ENCODE data around the gene GPSM3.

GPSM3 gene

DNA sequence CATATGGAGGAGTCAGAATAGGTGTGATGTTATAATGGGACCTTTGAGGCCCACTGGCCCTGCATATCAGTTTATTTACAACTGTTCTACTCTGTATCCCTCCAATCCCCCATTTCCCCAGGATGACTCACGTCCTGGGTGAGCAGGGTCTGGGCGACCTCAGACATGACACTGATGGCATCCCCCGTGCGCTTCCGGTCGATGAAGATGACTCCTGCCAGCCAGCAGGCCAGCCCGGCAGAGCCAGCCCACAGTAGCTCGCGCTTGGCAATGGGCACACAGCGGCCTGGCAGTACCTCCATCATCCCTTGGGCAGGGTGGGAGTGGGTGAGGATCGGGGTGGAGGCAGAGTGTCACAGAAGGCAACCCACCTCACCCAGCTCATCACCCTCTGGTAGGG lies 22.1 kb downstream of the GPSM3 start:
- DNase-seq = no peak

GRCh38 chr6:32168807-32169591 lies 23.4 kb downstream of the GPSM3 start:
- no peak for DNase-seq

DNA sequence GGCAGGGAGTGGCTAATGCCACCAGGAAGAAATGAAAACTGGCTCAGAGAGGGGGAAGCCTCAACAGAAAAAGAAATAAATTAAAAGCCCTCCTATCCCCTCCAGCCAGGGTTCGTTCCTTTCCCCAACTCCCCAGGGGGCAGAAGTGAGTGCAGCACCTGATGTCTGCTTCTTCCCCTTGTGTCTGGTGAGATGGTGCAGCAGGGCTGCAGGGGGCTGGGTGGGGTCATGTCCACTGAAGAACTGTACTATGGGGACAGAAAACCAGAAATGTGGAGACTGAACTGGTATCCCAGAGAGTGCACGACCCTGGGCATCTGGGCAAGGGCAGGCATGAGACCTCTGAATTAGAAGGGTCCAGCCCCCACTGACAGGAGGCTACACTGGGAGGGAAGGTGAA lies 24.1 kb downstream of the GPSM3 start:
- DNase-seq = no peak

GRCh38 chr6:32167761-32168262 lies 24.6 kb downstream of the GPSM3 start:
- DNase-seq = no peak

GRCh38 chr6:32167154-32167760 lies 25.2 kb downstream of the GPSM3 start:
- no peak for DNase-seq

GRCh38 chr6:32166411-32167061 lies 25.9 kb downstream of the GPSM3 start:
- DNase-seq = no peak

DNA sequence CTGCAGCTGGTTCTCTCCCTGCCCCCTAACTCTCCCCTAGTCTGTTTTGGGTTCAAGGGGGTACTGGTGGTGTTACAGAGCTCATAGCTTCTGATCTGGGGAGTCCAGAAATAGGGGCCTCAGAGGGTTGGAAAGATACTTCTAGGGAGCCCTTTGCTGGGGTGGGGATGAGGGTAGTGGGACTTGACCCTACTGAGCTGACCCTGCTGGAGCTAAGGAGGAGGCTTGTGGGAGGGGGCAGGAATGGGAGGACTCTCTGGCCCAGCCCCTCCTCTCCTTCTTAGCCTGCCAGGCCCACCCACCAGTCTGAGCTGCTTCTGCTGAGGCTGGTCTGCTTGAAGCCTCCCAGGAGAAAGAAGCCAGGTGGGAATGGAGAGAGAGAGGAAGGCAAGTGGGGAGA lies 28.1 kb downstream of the GPSM3 start, which contains the start of gene EGFL8:
EGFL8 (plus strand) TSS at position 301 of the 400 bp plus-strand sequence. CDS start 1,571 bp downstream, outside the sequence.
- DNase-seq = no peak

DNA sequence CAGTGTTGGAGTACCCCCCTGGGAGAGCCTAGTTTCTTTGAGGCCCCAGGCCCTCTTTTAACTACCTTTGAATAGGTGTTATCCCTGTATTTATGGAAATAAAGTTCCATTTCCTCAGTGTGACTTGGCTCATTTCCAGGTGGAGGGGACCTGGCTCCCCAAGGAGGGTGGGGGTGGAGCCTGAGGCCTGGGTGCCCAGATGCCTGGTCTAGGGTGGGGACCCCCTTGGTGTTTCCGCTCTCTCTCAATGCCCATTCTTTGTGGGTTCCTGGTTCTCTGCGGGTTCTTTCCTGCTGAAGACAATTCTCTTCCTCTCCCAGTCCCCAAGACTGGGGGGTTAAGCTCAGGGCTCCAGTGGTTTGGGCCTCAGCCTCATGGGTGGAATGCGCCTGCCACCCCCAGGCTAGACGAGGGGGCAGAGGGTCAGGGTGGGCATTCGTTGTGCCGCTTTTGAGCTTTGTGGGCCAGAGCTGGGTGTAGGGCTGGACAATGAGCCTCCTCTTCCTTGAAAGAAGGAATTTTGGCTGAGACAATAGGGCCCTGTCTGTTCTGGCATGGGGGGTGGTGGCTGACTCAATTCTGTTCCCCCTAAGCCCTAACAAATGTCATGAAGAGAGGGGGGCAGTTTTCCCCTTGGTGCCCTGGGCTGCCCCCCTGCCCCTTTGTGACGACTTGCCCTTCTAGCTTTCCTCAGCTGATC lies 28.7 kb downstream of the GPSM3 start:
- no peak for DNase-seq

DNA sequence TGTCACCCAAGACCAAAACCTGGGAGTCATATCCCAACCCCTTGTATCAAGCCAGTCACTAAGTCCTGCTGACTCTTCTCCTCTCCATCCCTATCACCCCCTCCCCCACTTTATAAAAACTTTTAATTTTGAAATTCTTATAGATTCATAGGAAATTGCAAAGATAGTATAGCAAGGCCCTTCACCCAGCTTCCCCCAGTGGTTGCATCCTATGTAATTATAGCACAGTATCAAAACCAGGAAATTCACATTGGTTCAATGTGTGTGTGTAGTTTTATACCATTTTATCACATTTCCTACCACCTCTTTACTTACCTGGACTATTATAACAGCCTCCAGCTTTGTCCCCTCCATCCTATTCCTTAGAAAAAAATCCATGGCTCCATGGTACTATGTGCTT lies 34.4 kb downstream of the GPSM3 start:
- DNase-seq = no peak

- DNase-seq = no peak
Measured at GRCh38 chr6:32156891-32157290, 35.6 kb downstream of the GPSM3 start.

- DNase-seq = peak; percentile 79
Measured at GRCh38 chr6:32154514-32155161, 37.8 kb downstream of the GPSM3 start.

DNA sequence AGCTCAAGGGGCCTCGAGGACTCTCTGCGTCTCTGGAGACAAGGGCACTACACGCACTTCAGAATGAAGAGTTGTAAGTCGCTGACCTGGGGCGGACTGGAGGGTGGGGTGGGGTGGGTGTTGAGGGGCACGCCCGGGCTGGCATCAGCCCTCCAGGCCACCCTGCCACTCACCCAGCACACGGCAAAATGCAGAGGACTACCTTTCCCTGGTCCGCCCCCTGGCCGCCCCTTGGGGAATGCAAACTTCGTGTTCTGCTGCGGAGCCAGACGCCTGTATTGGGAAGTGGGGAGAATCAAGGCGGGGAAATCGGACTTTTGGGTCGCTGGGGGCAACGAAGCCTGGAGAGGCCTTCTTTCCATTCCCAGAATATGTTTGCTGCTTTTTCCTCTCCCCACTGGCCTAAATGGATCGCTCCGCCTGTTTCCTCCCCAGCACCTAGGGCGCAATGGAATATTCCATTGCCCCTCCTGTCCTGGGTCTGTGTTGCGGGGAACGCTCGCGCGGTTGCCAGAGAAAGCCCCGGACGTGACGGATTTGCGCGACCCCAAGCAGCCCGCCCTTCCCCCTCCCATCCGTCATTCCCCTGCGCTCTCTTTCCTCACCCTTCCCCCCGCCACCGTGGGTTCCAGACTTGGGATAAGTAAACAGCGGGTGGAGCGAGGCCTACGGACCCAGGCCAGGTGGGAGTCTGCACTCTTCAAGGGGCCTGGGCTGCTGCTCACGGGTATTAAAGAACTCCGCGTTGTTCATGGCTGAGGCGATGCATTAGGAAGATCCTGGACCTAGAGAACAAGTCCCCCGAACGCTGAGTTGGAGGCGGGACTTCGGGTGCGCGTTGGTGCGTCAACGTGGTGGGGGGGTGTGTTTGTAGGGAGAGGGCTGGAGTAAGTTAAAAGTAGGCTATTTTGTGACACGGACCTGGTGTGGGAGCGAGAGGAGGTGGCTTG lies 38.6 kb downstream of the GPSM3 start, which contains the start of gene PPT2:
PPT2 (plus strand) TSS at position 578 of the 950 bp plus-strand sequence. CDS start 454 bp downstream, outside the sequence.
- peak; percentile 78 for DNase-seq

DNA sequence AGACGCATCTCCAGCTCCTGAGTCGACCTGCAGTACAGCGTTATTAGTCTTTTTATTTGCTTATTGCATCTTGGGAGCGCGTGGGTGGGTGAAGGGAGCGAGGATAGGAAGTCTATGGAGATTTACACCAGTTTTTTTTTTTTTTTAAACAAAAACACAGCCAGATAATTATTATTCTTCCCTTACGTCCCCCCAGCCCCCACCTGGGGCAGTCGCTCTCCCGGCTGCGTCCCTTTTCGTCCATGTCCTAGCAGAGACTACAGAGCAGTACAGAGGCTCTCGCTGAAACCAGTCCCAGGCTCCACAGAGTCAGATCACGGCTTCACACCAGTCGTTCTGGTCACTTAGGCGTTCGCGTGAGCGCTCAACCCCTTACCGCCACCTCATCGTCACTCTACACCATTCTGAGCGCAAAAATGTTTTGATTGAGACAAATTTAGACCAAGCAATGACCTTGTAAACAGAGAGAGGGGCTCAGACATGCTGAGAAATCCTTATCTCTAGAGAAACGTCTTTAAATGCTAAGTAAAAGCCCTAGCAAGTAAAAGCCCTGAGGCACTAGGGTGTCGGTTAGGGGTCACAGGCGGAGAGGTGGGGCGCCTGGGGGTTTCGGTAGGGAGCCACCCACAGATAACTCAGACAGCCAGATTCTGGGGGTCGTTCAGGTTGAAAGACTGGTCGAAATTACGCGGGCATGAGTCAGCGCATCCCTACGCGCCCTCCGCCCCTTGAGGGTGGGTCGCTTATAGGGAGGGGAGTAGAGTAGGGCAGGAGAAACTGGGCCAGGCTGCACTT lies 39.5 kb downstream of the GPSM3 start:
- no peak for DNase-seq

DNA sequence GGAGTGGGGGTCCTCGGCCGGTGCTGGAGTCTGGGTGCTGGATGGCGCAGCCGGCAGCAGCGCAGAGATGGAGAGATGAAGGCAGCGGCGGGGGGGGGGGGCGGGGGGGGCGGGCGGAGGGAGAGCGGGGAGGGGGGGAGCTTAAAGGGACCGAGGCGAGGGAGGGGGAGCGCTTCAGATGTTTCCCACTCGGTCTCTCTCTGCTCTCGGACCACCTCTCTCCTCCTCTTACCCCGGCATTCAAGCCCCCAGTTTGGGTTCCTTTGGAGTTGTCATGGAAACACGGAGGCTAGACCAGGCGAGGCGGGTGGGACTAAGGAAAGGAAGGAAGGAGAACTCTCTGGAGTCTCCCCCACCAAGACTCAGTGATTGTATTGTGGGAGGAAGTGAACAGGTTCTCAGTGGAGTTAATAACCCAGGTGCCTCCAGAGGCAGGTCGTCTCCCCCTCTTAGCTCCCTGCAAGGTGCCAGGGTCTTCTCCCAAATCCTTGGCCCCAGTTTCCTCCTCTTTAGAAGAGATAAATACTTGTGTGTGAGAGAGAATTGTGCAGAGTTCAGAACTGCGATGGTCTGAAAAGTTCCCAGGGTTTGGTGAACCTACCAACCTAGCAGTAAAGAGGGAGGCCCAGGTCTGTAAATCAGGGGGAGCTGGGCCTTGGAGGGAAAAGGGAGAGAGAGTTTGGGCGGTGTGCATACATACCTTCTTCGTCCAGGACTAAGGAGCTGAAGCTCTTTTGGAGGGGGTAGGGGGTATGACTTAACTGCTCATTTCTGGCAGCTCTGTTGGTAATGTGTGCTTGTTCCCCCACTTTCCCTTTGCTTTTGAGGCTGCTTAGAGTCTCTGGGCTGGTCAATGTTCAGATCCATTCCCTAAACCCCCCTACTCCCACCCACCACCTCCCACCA lies 40.3 kb downstream of the GPSM3 start, which contains the start of gene PRRT1:
PRRT1 (minus strand) TSS at position 77 of the 906 bp plus-strand sequence. CDS start 112 bp downstream, outside the sequence.
- DNase-seq = no peak

GRCh38 chr6:32151181-32151862 lies 41.1 kb downstream of the GPSM3 start:
- DNase-seq = no peak

DNA sequence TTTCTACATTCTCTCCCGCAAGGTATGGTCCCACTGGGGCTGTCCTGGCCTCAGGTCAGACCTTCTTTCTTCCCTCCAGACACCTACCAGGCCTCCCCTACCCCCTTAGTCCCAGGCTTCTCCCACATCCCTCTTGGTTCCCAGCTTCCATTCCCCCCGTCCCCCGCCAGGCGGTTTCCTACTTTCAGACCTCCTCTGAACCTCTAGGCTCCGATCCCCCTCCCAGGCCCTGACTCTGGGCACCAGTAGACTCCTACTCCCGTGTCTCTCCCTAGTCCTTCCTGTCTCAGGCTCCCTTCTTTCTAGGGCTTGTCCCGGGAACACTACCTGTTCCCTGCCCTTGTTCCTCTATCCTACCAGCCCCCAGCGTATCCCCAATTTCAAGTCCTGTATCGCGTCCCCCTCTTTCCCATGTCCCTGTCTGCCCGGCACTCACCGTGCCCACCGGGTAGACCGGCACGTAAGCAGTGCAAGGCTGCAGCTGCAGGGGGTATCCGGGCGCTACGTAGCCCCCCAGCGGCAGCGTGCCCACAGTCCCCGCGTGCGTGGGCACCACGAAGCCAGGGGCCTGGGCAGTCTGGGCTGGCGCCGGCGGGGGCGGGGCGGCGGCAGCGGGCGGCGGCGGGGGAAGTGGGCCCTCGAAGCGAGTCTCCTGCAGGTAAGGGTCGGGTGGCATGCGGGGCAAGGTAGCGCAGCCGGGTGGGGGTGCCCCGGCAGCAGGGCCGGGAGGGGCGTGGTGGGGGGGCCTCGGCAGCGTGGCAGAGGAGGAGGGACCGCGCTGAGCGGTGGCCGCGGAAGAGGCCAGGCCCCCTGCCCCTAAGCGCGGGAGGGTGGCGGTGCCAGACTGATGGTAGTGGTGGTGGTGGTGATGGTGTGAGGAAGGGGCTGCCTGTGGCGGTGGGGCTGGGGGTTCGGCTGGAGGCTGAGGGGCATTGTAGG lies 42.2 kb downstream of the GPSM3 start:
- no peak for DNase-seq

DNA sequence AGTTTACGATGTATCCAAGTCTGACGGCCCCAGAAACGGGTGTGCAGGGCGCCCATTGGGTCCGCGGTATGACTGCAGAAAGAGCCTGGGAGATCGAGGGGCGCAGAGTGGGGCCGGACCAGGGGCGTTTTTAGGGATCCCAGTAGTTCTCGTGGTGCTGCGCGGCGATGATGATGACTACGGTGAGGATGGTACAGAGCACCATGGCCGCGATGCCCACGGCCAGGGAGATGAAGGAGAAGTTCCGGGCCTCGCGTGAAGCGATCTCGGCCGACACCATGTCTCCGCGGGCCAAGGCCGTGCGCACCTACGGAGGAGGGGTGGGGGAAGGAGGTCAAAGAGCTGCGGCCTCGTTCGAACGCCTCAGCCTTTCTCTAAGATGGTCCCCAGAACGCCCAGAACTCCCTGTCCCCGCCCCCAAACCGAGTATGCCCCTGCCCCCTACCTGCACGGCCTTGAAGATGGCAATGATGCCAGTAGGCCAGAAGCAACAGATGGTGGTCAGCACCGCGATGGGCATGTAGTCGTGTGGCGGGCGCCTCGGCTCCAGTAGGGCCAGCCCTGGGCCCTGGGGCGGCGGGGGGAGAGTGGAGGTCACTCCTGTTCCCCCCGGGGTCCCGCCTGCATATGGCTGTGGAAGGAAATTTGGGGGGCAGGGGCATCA lies 43.2 kb downstream of the GPSM3 start:
- DNase-seq = no peak

All from NCI-H510A (cell line).